RWPE1 (cell line): Measurements from ENCODE around the gene DPP6.

Source experiments
- CTCF ChIA-PET: fragments of 350-600 bp; sonication (Branson Sonifier 250); formaldehyde crosslinking; extraction: SDS; loops from one replicate; lab custom pipeline; 2021; lab: Yijun Ruan, JAX
- POLR2A ChIA-PET: fragments of 400-600 bp; formaldehyde crosslinking; extraction: SDS; loops from one replicate; lab custom pipeline; 2020; ENCODE audit warnings: antibody characterized with exemption; ENCODE audit not compliant: low non-redundant PET; lab: Yijun Ruan, JAX
- DNase-seq: peaks from one replicate; pipeline ENCODE4 v3.0.0; 2012; ENCODE audit warnings: low spot score
- H3K27ac ChIP-seq: fragments of 450-650 bp; 2 replicates; pipeline ENCODE4 v1.5.1; 2017
- TF ChIP-seq, protein P1 (sequence below): fragments of 450-650 bp; conservative IDR thresholded peaks from 2 replicates; pipeline ENCODE4 v1.5.1; 2017; ENCODE audit warnings: low read depth, mild to moderate bottlenecking

Gene DPP6

DNA sequence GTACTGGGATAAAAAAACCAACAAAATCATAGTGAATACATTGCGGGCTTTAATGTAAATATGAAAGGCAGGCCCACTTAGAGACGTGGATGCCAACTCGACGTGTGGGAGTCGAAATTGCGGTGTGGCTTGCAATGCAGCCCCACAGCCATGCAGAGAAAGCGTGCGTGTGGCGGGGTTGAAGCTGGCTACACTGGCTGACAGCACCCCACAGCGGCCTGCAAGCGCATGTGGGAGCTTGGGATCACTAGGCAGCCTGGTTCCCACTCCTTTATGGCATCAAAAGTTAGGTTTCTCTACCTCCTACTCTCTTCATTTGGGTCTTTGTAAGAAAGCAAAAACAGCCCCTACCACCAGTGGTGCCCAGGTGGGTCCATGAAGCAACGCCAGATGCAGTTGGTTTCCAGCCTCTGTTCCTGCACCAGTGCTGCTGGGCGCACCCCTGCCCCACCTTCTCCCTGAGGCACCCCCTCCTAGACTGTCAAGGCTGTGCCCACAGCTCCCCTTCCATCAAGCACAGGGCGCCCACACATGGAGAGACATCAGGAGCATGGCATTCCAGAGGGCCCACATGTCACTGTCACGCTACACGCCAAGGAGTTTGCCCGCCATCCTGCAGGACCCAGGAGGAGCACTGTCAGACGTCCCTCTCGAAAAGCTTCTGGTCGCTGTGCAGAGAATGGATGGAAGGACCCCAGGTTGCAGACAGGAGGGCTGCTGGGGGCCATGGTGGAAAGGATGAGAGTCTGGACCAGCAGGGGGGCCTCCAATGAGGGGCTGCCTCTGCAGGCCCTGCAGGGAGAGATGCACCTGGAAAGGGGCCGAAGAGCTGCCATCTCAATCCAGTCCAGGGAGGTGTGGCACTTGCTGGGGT lies 807.8 kb downstream of the DPP6 start:
- H3K27ac ChIP-seq, result no peak overlapping the region
- ChIA-PET POLR2A (no interaction called here), CTCF (no interaction called here)
- no peak for DNase-seq
- TF ChIP-seq, protein P1, sequence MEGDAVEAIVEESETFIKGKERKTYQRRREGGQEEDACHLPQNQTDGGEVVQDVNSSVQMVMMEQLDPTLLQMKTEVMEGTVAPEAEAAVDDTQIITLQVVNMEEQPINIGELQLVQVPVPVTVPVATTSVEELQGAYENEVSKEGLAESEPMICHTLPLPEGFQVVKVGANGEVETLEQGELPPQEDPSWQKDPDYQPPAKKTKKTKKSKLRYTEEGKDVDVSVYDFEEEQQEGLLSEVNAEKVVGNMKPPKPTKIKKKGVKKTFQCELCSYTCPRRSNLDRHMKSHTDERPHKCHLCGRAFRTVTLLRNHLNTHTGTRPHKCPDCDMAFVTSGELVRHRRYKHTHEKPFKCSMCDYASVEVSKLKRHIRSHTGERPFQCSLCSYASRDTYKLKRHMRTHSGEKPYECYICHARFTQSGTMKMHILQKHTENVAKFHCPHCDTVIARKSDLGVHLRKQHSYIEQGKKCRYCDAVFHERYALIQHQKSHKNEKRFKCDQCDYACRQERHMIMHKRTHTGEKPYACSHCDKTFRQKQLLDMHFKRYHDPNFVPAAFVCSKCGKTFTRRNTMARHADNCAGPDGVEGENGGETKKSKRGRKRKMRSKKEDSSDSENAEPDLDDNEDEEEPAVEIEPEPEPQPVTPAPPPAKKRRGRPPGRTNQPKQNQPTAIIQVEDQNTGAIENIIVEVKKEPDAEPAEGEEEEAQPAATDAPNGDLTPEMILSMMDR, result no peak

DNA sequence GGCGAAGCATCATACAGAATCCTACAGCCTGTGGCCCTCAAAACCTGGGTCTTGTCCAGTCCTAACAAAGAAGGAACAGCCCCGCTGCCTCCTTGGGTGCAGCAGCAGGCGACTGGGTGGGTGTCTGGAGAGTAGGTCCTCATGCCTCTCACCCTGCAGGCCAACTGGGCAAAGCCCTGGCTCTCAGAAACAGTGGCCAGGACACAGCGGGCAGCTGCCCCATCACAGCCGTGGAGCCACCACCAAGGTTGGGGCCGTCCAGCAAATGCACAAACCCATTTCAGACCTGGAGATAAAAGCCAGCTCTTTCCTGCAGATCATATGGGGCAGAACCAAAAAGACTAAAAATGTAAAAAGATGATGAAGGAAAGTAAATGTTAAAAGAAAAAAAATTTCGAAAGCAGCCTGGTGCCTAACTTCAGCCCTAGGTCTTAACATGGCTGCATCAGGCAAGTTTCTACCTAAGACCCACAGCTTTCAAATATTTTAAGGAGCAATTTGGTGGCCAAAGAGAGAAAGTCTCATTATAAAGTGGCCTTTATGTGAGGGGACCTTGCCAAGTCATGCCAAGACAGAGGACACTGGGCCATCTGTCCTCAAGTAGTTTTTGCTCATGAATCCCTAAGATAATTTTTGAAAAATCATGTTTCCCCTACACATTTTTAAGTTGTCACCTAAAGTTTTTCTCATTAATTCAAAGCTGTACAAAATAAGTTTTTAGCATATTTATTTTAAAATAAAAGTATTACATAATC lies 808.6 kb downstream of the DPP6 start:
- ChIA-PET CTCF (no interaction called here), POLR2A (no interaction called here)
- no peak for DNase-seq
- TF ChIP-seq, protein P1, result no peak
- H3K27ac ChIP-seq, result no peak overlapping the region

DNA sequence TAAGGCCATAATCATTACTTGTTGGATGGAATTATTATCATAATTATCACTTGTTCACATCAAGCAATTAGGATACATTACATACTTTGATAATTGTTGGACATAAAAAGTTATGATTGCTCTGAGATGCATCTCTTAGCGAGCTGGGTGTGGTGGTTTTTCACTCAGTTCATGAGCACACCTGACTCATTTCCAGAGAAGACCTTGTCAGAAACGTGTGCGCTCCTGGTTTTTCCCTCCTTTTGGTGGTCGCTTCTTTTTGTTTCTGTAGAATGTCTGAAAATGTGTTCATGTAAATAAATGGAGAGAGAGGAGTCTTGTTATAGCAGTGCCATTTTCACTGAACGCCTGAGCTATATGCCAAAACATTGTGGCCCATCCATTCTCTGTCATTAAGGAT lies 809.4 kb downstream of the DPP6 start:
- DNase-seq, result no peak
- POLR2A ChIA-PET, result no interaction called here
- CTCF ChIA-PET, result no interaction called here
- TF ChIP-seq, protein P1, result no peak
- H3K27ac ChIP-seq, result no peak overlapping the region

DNA sequence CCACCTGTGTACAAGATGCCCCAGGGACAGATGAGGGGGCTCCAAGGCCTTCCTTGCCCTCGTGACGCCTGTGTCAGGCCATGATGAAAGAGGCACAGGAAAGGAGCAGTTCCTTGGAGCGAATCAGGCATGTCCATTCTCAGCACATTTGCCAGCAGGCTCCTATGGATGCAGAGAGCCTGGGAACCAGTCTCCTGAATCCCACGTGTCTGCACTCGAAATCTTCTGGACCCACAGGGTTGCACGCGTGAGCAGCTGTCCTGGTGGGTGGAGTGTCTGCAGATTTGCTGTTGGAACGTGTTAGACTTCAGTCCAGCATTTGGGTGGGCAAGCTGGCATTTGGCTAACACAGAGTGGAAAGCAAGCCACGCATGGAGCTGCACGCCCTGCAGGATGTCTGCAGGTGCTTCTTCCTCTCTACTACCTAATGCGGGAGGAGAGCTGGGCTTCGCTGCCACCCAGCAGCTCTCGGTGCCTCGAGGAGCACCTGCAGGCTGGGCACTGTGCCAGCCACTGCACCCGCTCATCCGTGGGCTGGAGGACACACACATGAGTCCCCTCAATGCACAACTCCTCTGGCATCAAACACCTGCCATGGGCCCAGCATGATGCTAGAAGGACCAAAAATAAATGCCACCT lies 810.1 kb downstream of the DPP6 start:
- ChIA-PET CTCF (no interaction called here), POLR2A (no interaction called here)
- H3K27ac ChIP-seq, result no peak overlapping the region
- TF ChIP-seq, protein P1, result no peak
- DNase-seq, result no peak

- ChIA-PET POLR2A (no interaction called here), CTCF (no interaction called here)
- DNase-seq, result no peak
- TF ChIP-seq, protein P1, result no peak
- no peak overlapping the region for H3K27ac ChIP-seq
These were observed 811.7 kb downstream of the DPP6 start for GRCh38 chr7:154863766-154864522.

DNA sequence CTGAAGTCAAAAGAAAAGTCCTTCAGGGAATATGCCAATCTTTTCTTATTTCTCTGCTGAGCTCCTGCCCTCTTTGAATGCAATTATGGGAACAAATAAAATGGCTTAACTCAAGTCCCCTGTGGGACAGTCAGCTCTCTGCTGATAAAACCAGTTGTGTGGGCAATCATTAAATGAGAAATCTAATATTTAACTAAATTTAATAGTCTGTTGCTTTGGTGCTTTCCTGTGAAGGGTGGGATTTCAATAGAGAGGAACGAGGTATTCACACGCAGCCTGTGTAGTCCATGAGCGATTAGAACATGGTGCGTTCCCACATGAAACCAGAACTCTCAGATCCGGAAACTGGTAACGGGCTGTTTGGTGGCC lies 812.3 kb downstream of the DPP6 start:
- TF ChIP-seq, protein P1, result no peak
- no peak overlapping the region for H3K27ac ChIP-seq
- ChIA-PET CTCF (no interaction called here), POLR2A (no interaction called here)
- no peak for DNase-seq
